ENCODE measurements around the gene CCDC188.

DNA sequence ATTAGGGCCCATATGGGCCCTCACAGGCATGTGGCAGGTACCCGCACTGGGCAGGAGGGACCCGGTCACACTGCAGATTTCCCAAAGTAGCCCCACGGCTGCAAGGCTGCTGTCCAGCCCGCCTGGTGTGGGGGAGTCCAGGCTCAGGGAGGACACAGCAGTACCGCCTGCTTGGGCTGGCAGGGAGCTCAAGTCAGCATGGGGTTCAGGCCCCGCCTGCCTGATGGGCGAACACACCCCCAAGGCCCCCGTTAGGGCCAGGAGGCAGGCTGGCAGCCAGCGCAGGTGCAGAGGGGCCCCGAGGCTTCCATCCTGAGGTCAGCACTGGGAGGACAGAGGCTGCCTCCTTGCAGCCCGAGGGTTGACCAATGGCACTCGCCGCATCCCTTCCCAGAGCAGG lies 13.7 kb downstream of the CCDC188 start:
- TF ChIP-seq CTCF (conservative IDR thresholded peaks at IDR 0.05; ENCODE audit: low read length) (no peak), EZH2phosphoT487 (IDR thresholded peaks at IDR 0.05; ENCODE audit: borderline replicate concordance, low read depth, low read length) (no peak)

Measured in OCI-LY7 (cell line).